CD14-positive monocyte (primary cell): ENCODE data around the gene GTF2H4. TPM values are rescaled to one million over a fixed set of nuclear protein-coding genes. Genes with fewer than 3 reads are reported as not detected.
"Not testable (repeated sequence)": the region's sequence is repeated elsewhere in the genome, so short reads cannot be mapped to it uniquely, and the experiment has no call there.

Source experiments
- DNase-seq, 3 donors: peaks; one replicate each; pipeline ENCODE4 v3.0.0-alpha.2; 2011 to 2022
- H2AFZ ChIP-seq: 2 replicates; pipeline ENCODE4 v1.6.0; 2012; ENCODE audit warnings: mild to moderate bottlenecking, low read depth, low read length, inconsistent platforms; ENCODE audit not compliant: insufficient read depth, poor library complexity, severe bottlenecking
- H3K27ac ChIP-seq, 2 donors: 1 replicate in 1 of 2; 2 replicates in 1 of 2; pipeline ENCODE4 v1.5.1; 2012 to 2013; ENCODE audit warnings: low read length in 2 of 2, control low read depth in 1 of 2, inconsistent platforms in 1 of 2, low read depth in 1 of 2, mild to moderate bottlenecking in 1 of 2
- H3K27me3 ChIP-seq, 2 donors: one replicate each; pipeline versions ENCODE4 v1.6.0 to v1.6.1; 2011 to 2013; ENCODE audit warnings: low read length in 2 of 2; ENCODE audit not compliant: control insufficient read depth in 2 of 2, insufficient read depth in 2 of 2
- H3K36me3 ChIP-seq, 2 donors: replicated peaks in 1 of 2; 1 replicate in 1 of 2; 2 replicates in 1 of 2; pipeline versions ENCODE4 v1.5.1 to v1.6.1; 2012 to 2013; ENCODE audit warnings: low read length in 2 of 2, control low read depth in 1 of 2, inconsistent platforms in 1 of 2, mild to moderate bottlenecking in 1 of 2; ENCODE audit not compliant: insufficient read depth in 2 of 2, control insufficient read depth in 1 of 2
- H3K4me1 ChIP-seq, 2 donors: 1 replicate in 1 of 2; 2 replicates in 1 of 2; pipeline versions ENCODE4 v1.5.1 to v1.6.1; 2012 to 2013; ENCODE audit warnings: low read length in 2 of 2, control low read depth in 1 of 2, inconsistent platforms in 1 of 2, mild to moderate bottlenecking in 1 of 2, moderate library complexity in 1 of 2; ENCODE audit not compliant: insufficient read depth in 2 of 2, control insufficient read depth in 1 of 2
- H3K4me2 ChIP-seq: replicated peaks from 2 replicates; pipeline ENCODE3; 2012; ENCODE audit warnings: low read length, moderate library complexity, mild to moderate bottlenecking; ENCODE audit not compliant: poor library complexity, severe bottlenecking; ENCODE audit errors: extremely low read depth
- H3K4me3 ChIP-seq, 3 experiments: fragments of 200-600 bp in 1 of 3; sonication (generic) in 1 of 3; replicated peaks in 1 of 3; 1 replicate in 2 of 3; 2 replicates in 1 of 3; pipeline ENCODE4 v1.5.1; 2011 to 2013; ENCODE audit warnings: low read length in 3 of 3, mild to moderate bottlenecking in 3 of 3, control low read depth in 2 of 3, low read depth in 2 of 3, inconsistent platforms in 1 of 3, moderate library complexity in 1 of 3
- H3K79me2 ChIP-seq: 2 replicates; pipeline ENCODE4 v1.6.0; 2012; ENCODE audit warnings: mild to moderate bottlenecking, control low read depth, inconsistent platforms, low read length, moderate library complexity; ENCODE audit not compliant: insufficient read depth
- H3K9ac ChIP-seq: 2 replicates; pipeline ENCODE4 v1.6.0; 2017; ENCODE audit warnings: low read length, mild to moderate bottlenecking; ENCODE audit not compliant: insufficient read depth, poor library complexity, severe bottlenecking
- H3K9me3 ChIP-seq, 2 donors: replicated peaks in 1 of 2; 1 replicate in 1 of 2; 2 replicates in 1 of 2; pipeline versions ENCODE4 v1.5.1 to v1.6.1; 2012 to 2013; ENCODE audit warnings: low read length in 2 of 2, control low read depth in 1 of 2; ENCODE audit not compliant: control insufficient read depth in 1 of 2, insufficient read depth in 1 of 2
- H4K20me1 ChIP-seq: 2 replicates; pipeline ENCODE4 v1.6.0; 2012; ENCODE audit warnings: mild to moderate bottlenecking, low read length, control low read depth, moderate library complexity; ENCODE audit not compliant: insufficient read depth
- H3K27ac Mint-ChIP-seq, 7 donors: one replicate each; pipeline ENCODE4 v1.8.0; 2020; ENCODE audit warnings: mild to moderate bottlenecking in 7 of 7, mixed read lengths in 7 of 7, moderate library complexity in 6 of 7, inconsistent platforms in 2 of 7
- H3K27me3 Mint-ChIP-seq, 3 donors: one replicate each; pipeline ENCODE4 v1.8.0; 2021 to 2022; ENCODE audit warnings: low read depth in 3 of 3, mild to moderate bottlenecking in 3 of 3, mixed read lengths in 3 of 3, moderate library complexity in 3 of 3, inconsistent platforms in 1 of 3
- H3K36me3 Mint-ChIP-seq, 2 donors: one replicate each; pipeline ENCODE4 v1.8.0; 2020; ENCODE audit warnings: mixed read lengths in 2 of 2, inconsistent platforms in 1 of 2, mild to moderate bottlenecking in 1 of 2
- H3K4me1 Mint-ChIP-seq: one replicate; pipeline ENCODE4 v1.8.0; 2020; ENCODE audit warnings: mild to moderate bottlenecking, mixed read lengths
- H3K4me3 Mint-ChIP-seq, 2 donors: one replicate each; pipeline ENCODE4 v1.8.0; 2020; ENCODE audit warnings: mild to moderate bottlenecking in 2 of 2, mixed read lengths in 2 of 2, moderate library complexity in 1 of 2
- H3K9me3 Mint-ChIP-seq, 7 donors: one replicate each; pipeline ENCODE4 v1.8.0; 2020 to 2022; ENCODE audit warnings: mixed read lengths in 7 of 7, mild to moderate bottlenecking in 6 of 7, moderate library complexity in 6 of 7, inconsistent platforms in 2 of 7
- CTCF ChIP-seq: fragments of 200-600 bp; IDR thresholded peaks from one replicate; pipeline ENCODE4 v1.8.0; 2022; ENCODE audit warnings: antibody characterized with exemption, mild to moderate bottlenecking
- WGBS: methylation state at CpG from one replicate; pipeline ENCODE4 v1.1.5; 2013; ENCODE audit warnings: missing lambda C conversion rate; ENCODE audit not compliant: insufficient coverage; 5-methylcytosine and 5-hydroxymethylcytosine counted together
- intact Hi-C, 2 donors: fragments of 100-400 bp; cut with micrococcal nuclease; formaldehyde crosslinking; loops; one replicate each; pipeline versions ENCODE4 v1.15.0 to v1.15.1; 2023
- polyA plus RNA-seq, 3 donors: library from polyadenylated mRNA; depleted of rRNA in 1 of 3; unstranded in 2 of 3; stranded (reverse) in 1 of 3; fragments of 300-500 nt in 2 of 3; fragments of >200 nt in 1 of 3; fragmentation: Illumina TruSeq in 2 of 3; gene quantifications; 1 replicate in 2 of 3; 2 replicates in 1 of 3; pipeline ENCODE4 v1.2.3, GENCODE V29; 2012 to 2021

GTF2H4 gene
- polyA plus RNA-seq, 3 donors: 3.6 to 14.5 (median 6.0) TPM

GRCh38 chr6:30902709-30903108, 5.3 kb upstream of the GTF2H4 start:
- Mint-ChIP-seq H3K27ac (peak overlapping the region in 1 of 7 donors; percentile 4), H3K27me3 (peaks cover 0 to 5% (median 2%) of the 10 kb centered on the region in 3 donors), H3K4me3 (no peak overlapping the region), H3K36me3 (peaks cover 0 to 2% of the 10 kb centered on the region in 2 donors), H3K4me1 (peaks cover 5% of the 10 kb centered on the region), H3K9me3 (no peaks in the 10 kb centered on the region)
- no peak overlapping the region for H3K4me2 ChIP-seq
- 49% methylated on average over 4 of the region's 5 CpGs for WGBS
- H2AFZ ChIP-seq: no peak overlapping the region
- H3K4me3 ChIP-seq: no peak overlapping the region
- peaks cover 5% of the 10 kb centered on the region in 2 donors for H3K4me1 ChIP-seq
- intact Hi-C loops: no loop called here
- H3K36me3 ChIP-seq: no peaks in the 10 kb centered on the region
- no peak for TF ChIP-seq CTCF
- no peak for DNase-seq
- no peaks in the 10 kb centered on the region for H4K20me1 ChIP-seq
- H3K79me2 ChIP-seq: no peaks in the 10 kb centered on the region
- no peak overlapping the region for H3K9ac ChIP-seq
- no peaks in the 10 kb centered on the region for H3K27me3 ChIP-seq
- H3K27ac ChIP-seq: no peak overlapping the region
- H3K9me3 ChIP-seq: no peaks in the 10 kb centered on the region

GRCh38 chr6:30903236-30903635, 4.8 kb upstream of the GTF2H4 start:
- TF ChIP-seq CTCF: no peak
- Histone ChIP-seq H3K79me2 (peaks cover 2% of the 10 kb centered on the region), H3K4me1 (peaks cover 6 to 7% of the 10 kb centered on the region in 2 donors), H3K36me3 (no peaks in the 10 kb centered on the region), H4K20me1 (no peaks in the 10 kb centered on the region), H3K4me3 (no peak overlapping the region), H3K4me2 (no peak overlapping the region), H3K9ac (no peak overlapping the region), H3K27ac (no peak overlapping the region), H2AFZ (no peak overlapping the region), H3K9me3 (no peaks in the 10 kb centered on the region), H3K27me3 (no peaks in the 10 kb centered on the region)
- no CpG with 5 or more reads among the region's 4 CpGs for WGBS
- peaks cover 8% of the 10 kb centered on the region for H3K4me1 Mint-ChIP-seq
- intact Hi-C loops: no loop called here
- peaks cover 0 to 3% (median 2%) of the 10 kb centered on the region in 3 donors for H3K27me3 Mint-ChIP-seq
- H3K9me3 Mint-ChIP-seq: no peaks in the 10 kb centered on the region
- H3K27ac Mint-ChIP-seq: no peak overlapping the region
- DNase-seq: no peak
- H3K36me3 Mint-ChIP-seq: peaks cover 0 to 2% of the 10 kb centered on the region in 2 donors
- H3K4me3 Mint-ChIP-seq: no peak overlapping the region

- H3K4me2 ChIP-seq: peak overlapping the region; percentile 90
- 67% methylated on average over 15 of the region's 16 CpGs for WGBS
- H3K27me3 Mint-ChIP-seq, H3K27ac ChIP-seq, H3K9me3 ChIP-seq, H3K27me3 ChIP-seq, H3K9ac ChIP-seq, H3K9me3 Mint-ChIP-seq, DNase-seq, H4K20me1 ChIP-seq, intact Hi-C loops: not testable (repeated sequence)
- peaks cover 18 to 28% of the 10 kb centered on the region in 2 donors for H3K36me3 ChIP-seq
- H3K4me1 Mint-ChIP-seq: peaks cover 17% of the 10 kb centered on the region
- peak overlapping the region; percentile 99 for H3K4me3 Mint-ChIP-seq
- H3K4me3 ChIP-seq: peak overlapping the region; percentile 68 to 100 (median 79)
- H3K36me3 Mint-ChIP-seq: peaks cover 17 to 24% of the 10 kb centered on the region in 2 donors
- peak overlapping the region; percentile 93 for H2AFZ ChIP-seq
- H3K79me2 ChIP-seq: peaks cover 14% of the 10 kb centered on the region
- peak overlapping the region in 1 of 7 donors; percentile 25 for H3K27ac Mint-ChIP-seq
- peaks cover 12 to 14% of the 10 kb centered on the region in 2 donors for H3K4me1 ChIP-seq
Observed at GRCh38 chr6:30907290-30907757, 683 bp upstream of the GTF2H4 start.
